GM12891 (cell line): ENCODE data around the gene ELF4.

ENCODE experiments used
- POLR2A ChIP-seq: IDR thresholded peaks from 2 replicates; pipeline ENCODE4 v1.6.1; 2011; ENCODE audit warnings: low read depth, low read length, control low read depth
- POLR2AphosphoS5 ChIP-seq: IDR thresholded peaks from 2 replicates; pipeline ENCODE4 v1.6.1; 2011; ENCODE audit warnings: low read depth, low read length, control low read depth

DNA sequence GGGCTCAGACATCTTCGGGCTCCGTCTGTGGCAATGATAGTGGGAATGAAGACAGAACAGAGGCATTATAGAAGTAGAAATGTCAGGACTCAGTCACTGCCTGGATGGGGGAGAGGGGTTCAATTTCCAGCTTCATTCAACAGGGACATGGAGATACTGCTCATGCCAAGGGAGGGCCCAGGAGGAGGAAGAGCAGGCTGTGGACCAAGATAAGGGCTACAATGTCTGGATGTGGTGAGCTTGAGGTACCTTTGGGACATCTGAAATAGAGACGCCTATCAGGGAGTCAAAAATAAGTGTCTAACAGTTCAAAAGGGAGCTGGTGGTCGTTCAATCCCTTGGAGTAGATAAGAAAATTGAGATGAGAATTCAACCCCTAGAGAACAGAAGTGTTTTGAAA lies 34.5 kb downstream of the ELF4 start:
- TF ChIP-seq POLR2A, result no peak
- TF ChIP-seq POLR2AphosphoS5, result no peak
